HG03175 (cell line): ENCODE data around the gene CNTN5.

Experiments used
- ATAC-seq: cut with Tn5 transposase; IDR thresholded peaks from one replicate; pipeline ENCODE4 v1.9.1; 2021; ENCODE audit warnings: mild to moderate bottlenecking, moderate library complexity; ENCODE audit not compliant: unreplicated experiment

The CNTN5 gene

DNA sequence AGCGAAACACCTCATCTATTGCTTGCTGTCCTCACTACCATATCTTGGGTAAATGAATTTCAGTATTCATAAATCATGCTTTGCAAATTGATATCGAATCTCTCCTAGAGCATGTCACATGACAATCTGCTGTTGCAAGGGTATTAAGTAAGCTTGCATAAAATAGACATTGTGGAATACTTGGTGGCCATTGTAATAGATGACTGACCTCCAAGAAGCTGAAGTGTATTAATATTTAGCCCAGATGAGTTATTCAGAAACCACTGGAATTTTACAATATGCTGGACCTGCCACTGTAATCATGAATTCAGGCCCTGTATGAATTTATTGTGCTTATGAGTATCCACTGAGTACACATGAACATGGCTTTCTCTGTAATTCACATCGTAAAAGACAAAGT, 1376.7 kb downstream of the CNTN5 start:
- ATAC-seq, result no peak

DNA sequence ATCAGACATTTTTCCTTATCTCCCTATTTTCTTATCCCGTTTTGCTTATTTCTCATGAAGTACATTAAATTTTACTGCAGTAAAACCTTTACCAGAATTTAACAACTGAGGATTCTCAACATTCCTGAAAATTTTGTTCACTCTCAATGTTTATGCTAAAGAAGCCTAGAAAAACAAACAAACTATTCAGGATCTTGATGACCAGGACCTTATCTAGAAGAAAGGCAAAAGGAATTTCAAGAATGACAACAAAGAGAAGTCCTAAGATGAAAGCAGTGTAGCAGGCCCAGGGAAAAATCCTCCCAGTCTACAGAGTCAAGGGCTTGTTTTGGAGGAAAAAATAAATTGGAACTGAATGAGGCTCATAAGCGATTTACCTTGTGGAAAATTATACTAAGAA, 1383.1 kb downstream of the CNTN5 start:
- ATAC-seq, result no peak

DNA sequence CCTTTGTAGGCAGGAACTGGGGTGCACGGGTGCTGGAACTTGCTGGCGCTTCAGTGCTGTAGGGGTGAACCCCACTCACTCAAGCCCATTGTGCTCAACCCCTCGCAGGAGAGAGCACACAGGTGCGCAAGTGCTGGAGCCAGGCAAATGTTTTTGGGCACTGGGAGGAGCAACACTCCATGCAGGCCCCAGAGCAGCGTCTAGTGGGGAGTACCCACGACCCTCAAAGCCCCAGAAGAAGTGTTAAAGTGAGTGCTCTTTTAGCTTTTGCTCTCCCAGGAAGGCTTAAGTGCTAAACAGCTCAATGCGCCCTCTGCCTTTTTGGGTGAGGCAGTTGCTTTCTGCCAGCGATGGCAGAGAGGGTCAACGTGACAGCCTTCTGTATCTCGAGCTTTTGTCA, 1384.2 kb downstream of the CNTN5 start:
- ATAC-seq, result no peak
